ENCODE measurements around the gene KATNB1.
"Not testable (repeated sequence)": the region's sequence is repeated elsewhere in the genome, so short reads cannot be mapped to it uniquely, and the experiment has no call there.

The KATNB1 gene

DNA sequence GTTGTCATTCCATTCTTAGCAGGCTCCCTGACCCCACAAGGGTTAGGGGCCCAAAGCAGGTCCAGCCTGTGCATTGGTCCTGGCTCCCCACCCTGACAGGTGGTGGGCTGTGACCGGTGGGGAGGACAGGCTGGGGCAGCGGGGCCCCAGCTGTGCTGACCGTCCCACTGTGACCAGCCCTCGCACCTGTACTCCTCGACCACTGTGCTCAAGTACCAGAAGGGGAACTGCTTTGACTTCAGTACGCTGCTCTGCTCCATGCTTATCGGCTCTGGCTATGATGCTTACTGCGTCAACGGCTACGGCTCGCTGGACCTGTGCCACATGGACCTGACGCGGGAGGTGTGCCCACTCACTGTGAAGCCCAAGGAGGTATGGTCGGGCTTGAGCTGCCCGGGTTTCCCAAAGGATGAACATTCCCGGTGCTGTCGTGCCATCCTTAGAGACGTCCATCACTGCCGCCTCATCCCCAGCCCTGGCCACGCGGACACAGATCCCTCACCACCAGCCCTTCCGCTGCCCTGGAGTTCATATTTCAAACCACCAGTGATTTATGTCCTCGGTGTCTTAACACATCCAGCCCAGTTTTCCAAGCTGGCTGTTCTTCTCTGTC, 33.7 kb upstream of the KATNB1 start:
- DNase-seq (ENCODE audit: low read depth): no peak

GRCh38 chr16:57703416-57704010, 32.1 kb upstream of the KATNB1 start:
- DNase-seq (ENCODE audit: low read depth): no peak

- DNase-seq (ENCODE audit: low read depth): no peak
These were observed 31.3 kb upstream of the KATNB1 start for GRCh38 chr16:57704011-57704904.

GRCh38 chr16:57704905-57705852, 30.4 kb upstream of the KATNB1 start:
- no peak for DNase-seq (ENCODE audit: low read depth)

DNA sequence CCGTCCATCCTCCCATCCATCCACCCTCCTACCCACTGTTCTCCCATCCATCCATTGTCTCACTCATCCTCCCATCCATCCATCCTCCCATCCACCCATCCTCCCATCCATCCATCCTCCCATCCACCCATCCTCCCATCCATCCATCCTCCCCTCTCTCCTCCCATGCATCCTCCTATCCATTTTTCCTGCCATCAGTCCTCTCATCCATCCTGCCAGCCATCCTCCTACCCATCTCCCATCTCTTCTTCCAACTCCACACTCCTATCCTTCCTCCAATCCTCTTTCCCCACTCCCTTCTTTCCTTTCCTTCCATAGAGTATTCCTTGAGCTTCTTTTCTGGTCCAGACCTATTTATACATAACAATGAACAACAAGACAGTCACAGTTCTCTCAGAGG, 28.9 kb upstream of the KATNB1 start:
- DNase-seq (ENCODE audit: low read depth): no peak

DNA sequence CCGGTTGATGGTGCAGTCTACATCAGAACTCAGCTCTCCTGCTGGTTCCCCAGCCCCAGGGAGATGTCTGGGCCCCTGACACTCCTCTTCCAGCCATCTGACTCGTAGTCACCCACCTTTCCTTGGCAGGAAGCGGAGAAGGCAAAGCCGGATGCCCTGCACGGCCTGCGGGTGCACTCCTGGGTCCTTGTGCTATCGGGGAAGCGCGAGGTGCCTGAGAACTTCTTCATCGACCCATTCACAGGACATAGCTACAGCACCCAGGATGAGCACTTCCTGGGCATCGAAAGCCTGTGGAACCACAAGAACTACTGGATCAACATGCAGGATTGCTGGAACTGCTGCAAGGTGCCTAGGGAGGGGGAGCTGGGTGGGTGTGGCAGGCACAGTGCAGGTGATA, 28.2 kb upstream of the KATNB1 start:
- DNase-seq (ENCODE audit: low read depth): no peak

DNA sequence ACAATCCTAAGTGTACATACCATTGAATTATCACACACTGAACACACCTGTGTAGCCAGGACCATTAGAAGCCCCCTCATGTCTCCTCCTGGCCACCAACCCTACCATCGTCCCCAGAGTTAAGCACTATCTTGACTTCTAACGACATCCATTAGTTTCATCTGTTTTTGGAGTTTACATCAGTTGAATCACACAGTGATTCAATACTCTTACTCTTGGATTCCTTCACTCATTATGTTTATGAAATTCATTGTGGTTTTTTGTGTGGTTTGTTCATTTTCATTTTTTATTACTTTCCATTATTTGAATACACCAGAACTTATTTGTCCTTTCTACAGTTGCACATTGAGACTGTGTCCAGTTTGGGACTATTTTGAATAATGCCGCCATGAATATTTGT, 27.4 kb upstream of the KATNB1 start:
- no peak for DNase-seq (ENCODE audit: low read depth)

DNA sequence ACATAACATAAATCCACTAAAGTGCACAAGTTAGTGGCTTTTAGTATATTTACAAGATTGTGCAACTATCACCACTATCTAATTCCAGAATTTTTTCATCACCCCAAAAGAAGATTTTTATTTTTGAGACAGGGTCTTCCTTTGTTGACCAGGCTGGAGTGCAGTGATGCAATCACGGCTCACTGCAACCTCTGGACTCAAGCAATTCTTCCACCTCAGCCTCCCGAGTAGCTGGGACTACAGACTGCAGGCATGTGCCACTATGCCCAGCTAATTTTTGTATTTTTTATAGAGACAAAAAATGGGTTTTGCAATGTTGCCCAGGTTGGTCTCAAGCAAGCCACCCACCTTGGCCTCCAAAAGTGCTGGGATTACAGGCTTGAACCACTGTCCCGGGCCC, 25.9 kb upstream of the KATNB1 start:
- DNase-seq (ENCODE audit: low read depth): no peak

- DNase-seq (ENCODE audit: low read depth): no peak
These were observed 24.2 kb upstream of the KATNB1 start for GRCh38 chr16:57711346-57711745.

- DNase-seq (ENCODE audit: low read depth): no peak
These were observed 23.6 kb upstream of the KATNB1 start for GRCh38 chr16:57711993-57712392.

GRCh38 chr16:57712569-57712968, 23.0 kb upstream of the KATNB1 start:
- not testable (repeated sequence) for DNase-seq (ENCODE audit: low read depth)

- DNase-seq (ENCODE audit: low read depth): no peak
These were observed 22.0 kb upstream of the KATNB1 start for GRCh38 chr16:57713596-57713995.

GRCh38 chr16:57714047-57714446, 21.5 kb upstream of the KATNB1 start:
- DNase-seq (ENCODE audit: low read depth): no peak

GRCh38 chr16:57720142-57720575, 15.4 kb upstream of the KATNB1 start:
- peak; percentile 36 for DNase-seq (ENCODE audit: low read depth)

GRCh38 chr16:57721356-57722209, 14.0 kb upstream of the KATNB1 start:
- no peak for DNase-seq (ENCODE audit: low read depth)

GRCh38 chr16:57722210-57722499, 13.4 kb upstream of the KATNB1 start:
- no peak for DNase-seq (ENCODE audit: low read depth)

GRCh38 chr16:57722651-57723050, 12.9 kb upstream of the KATNB1 start:
- DNase-seq (ENCODE audit: low read depth): no peak

DNA sequence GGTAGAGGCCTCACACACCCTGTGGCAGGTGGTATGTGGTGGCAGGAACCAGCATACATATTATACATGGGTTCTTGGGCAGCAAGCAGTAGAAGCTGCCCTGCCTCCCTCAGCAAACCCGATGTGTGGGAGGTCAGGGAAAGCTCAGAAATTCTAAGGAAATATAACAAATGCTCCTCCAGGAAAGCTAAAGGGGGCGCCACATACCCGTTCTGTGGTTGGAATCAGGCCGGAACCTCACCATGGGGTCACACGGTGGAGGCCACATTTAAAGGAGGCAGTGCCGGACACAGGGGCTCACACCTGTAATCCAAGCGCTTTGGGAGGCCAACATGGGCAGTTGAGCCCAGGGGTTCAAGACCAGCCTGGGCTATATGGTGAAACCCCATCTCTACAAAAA, 12.4 kb upstream of the KATNB1 start:
- no peak for DNase-seq (ENCODE audit: low read depth)

- peak; percentile 65 for DNase-seq (ENCODE audit: low read depth)
These were observed 11.0 kb upstream of the KATNB1 start for GRCh38 chr16:57724531-57724930.

- no peak for DNase-seq (ENCODE audit: low read depth)
These were observed 10.4 kb upstream of the KATNB1 start for GRCh38 chr16:57725151-57725550.

DNA sequence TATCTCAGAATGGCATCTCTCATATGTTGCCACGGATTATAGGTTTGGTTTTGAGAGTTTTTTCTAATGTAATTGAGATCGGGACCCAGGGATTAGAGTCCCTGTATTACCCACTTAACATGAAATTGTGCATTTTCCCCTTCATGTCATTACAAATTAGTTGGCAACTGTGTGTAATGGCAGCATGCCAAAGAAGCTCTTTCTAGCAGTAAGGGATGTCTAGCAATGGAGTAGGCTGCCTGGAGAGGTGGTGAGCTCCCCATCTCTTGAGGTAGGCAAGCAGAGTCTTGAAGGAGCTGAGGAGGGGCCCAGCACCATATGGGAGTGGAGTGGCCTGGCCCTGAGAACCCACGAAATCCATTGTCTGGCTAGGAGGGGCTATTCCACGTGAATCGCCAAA, 10.0 kb upstream of the KATNB1 start:
- no peak for DNase-seq (ENCODE audit: low read depth)

Data from CMK (cell line).